Activated CD8-positive, alpha-beta memory T cell treated with anti-CD3 and anti-CD28 coated beads for 4 hours (primary cell): ENCODE data around the gene MFAP3L.

ENCODE experiments used
- DNase-seq, 2 donors: peaks; one replicate each; pipeline ENCODE4 v3.0.0-alpha.2; 2020; ENCODE audit warnings: low read depth in 2 of 2

MFAP3L gene

DNA sequence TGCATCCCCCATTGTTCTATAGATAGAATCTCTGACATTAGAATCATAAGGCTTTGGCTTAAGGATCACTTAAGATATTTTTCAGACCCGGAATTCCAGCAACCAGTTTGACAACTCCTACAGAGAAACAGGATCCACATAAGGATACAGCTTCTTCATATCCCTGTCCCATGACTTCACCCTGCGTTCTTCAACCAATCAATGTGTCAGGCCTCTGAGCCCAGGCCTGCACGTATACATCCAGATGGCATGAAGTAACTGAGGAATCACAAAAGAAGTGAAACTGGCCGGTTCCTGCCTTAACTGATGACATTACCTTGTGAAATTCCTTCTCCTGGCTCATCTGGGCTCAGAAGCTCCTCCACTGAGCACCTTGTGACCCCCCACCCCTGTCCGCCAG is 85.1 kb downstream of the MFAP3L start:
- DNase-seq: no peak

DNA sequence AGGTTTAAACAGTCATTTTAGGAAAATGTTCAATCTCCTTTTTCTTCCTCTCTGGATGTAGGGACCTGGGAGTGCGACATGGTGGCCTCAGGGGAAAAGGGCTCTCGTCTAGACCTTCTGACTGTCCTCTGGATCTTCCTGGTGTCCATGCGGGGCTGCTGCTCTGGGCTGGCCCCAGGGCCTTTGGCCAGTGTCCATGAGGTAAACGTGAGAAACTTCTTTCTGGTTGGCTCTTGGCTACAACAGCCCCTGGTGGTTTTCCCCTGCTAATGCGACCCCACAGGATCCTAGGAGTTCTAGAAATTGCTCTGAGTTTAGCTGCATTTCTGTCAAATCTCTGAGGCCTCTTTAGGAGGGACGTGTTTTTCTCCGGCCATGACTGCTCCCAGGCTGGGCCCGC is 85.7 kb downstream of the MFAP3L start:
- DNase-seq: no peak
